ENCODE measurements around the gene NNMT. TPM values are rescaled to one million over a fixed set of nuclear protein-coding genes. Genes with fewer than 3 reads are reported as not detected.

The NNMT gene
- total RNA-seq, 1 experiment from 2014 or later, result not detected

DNA sequence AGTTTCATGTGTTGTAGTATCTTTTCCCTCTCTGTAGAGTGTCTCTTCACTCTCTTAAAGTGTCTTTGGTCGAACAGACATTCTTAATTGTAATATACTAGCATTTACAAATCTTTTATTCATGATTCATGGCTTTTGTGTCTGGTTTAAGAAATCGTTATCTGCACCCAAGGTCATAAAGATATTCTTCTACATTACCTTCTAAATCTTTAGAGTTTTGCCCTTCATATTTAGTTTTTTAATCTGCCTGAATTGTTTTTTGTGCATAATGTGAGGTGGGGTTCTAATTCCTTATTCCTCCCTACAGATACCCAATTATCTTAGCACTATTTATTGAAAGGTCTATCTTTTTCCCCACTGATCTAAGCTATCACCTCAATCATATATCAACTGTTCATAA is 9.0 kb upstream of the NNMT start:
- Histone ChIP-seq H2AFZ (ENCODE audit: low read depth, low read length, poor library complexity, severe bottlenecking) (no peak overlapping the region), H3K4me2 (ENCODE audit: low read length) (no peak overlapping the region), H3K9ac (ENCODE audit: low read length) (no peak overlapping the region), H3K9me3 (ENCODE audit: control insufficient read depth in 1 of 2, insufficient read depth in 1 of 2, low read depth in 1 of 2, low read length in 2 of 2) (no peaks in the 10 kb centered on the region), H3K4me3 (replicated peaks in 1 of 2; ENCODE audit: low read depth in 1 of 2, low read length in 2 of 2) (no peak overlapping the region), H3K27me3 (ENCODE audit: insufficient read depth, low read length) (peaks cover 17% of the 10 kb centered on the region; the same call in 1 of the 2 replicates), H3K9me2 (ENCODE audit: insufficient read depth) (no peaks in the 10 kb centered on the region), H3K79me2 (ENCODE audit: insufficient read depth, low read length) (no peaks in the 10 kb centered on the region), H4K20me1 (ENCODE audit: insufficient read depth) (no peaks in the 10 kb centered on the region), H3K27ac (ENCODE audit: low read depth, low read length) (no peak overlapping the region), H3K4me1 (ENCODE audit: control insufficient read depth in 1 of 2, insufficient read depth in 2 of 2, low read length in 2 of 2) (peaks cover 8 to 11% of the 10 kb centered on the region in 2 experiments), H3K36me3 (ENCODE audit: control insufficient read depth in 1 of 2, insufficient read depth in 2 of 2, low read length in 2 of 2) (no peaks in the 10 kb centered on the region)
- ChIA-PET RAD21 (ENCODE audit: low non-redundant PET in 1 of 2, low total read pairs in 2 of 2, uncharacterized antibody in 2 of 2, unreplicated experiment in 2 of 2) (no interaction called here), POLR2A (no interaction called here), CTCF (no interaction called here)
- DNase-seq (ENCODE audit: low read depth, low spot score) (no peak), ATAC-seq (no peak)
- BruUV-seq (replicated peaks), result no TSS peak
- intact Hi-C loops (cut with micrococcal nuclease), result no loop called here
- TF ChIP-seq FOSL1 (IDR thresholded peaks at IDR 0.05; ENCODE audit: low read depth), result no peak
- no peak for TF ChIP-seq SIN3A (IDR thresholded peaks at IDR 0.05; ENCODE audit: low read depth)
- no peak for TF ChIP-seq EZH2 (IDR thresholded peaks at IDR 0.05)
- no peak for TF ChIP-seq REST (IDR thresholded peaks at IDR 0.05; ENCODE audit: low read depth)
- TF ChIP-seq CTCF (IDR thresholded peaks at IDR 0.05 in 2 of 3, conservative IDR thresholded peaks at IDR 0.05 in 1 of 3; ENCODE audit: borderline replicate concordance in 1 of 3, insufficient read depth in 1 of 3, low read depth in 2 of 3, low read length in 2 of 3), result no peak
- no peak for TF ChIP-seq SRF (IDR thresholded peaks at IDR 0.05; ENCODE audit: low read depth)
- TF ChIP-seq EGR1 (IDR thresholded peaks at IDR 0.05; ENCODE audit: low read depth), result no peak
- TF ChIP-seq, protein P1, sequence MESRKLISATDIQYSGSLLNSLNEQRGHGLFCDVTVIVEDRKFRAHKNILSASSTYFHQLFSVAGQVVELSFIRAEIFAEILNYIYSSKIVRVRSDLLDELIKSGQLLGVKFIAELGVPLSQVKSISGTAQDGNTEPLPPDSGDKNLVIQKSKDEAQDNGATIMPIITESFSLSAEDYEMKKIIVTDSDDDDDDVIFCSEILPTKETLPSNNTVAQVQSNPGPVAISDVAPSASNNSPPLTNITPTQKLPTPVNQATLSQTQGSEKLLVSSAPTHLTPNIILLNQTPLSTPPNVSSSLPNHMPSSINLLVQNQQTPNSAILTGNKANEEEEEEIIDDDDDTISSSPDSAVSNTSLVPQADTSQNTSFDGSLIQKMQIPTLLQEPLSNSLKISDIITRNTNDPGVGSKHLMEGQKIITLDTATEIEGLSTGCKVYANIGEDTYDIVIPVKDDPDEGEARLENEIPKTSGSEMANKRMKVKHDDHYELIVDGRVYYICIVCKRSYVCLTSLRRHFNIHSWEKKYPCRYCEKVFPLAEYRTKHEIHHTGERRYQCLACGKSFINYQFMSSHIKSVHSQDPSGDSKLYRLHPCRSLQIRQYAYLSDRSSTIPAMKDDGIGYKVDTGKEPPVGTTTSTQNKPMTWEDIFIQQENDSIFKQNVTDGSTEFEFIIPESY (IDR thresholded peaks at IDR 0.05; ENCODE audit: extremely low read depth, insufficient replicate concordance, low read length), result no peak
- TF ChIP-seq CBX3 (IDR thresholded peaks at IDR 0.05; ENCODE audit: low read depth), result no peak
- no peak for TF ChIP-seq RAD21 (IDR thresholded peaks at IDR 0.05; ENCODE audit: low read depth)
- no peak for TF ChIP-seq YY1 (IDR thresholded peaks at IDR 0.05; ENCODE audit: extremely low read depth, insufficient replicate concordance, low read depth, low read length)
- TF ChIP-seq EZH2phosphoT487 (IDR thresholded peaks at IDR 0.05; ENCODE audit: borderline replicate concordance), result no peak
- TF ChIP-seq ZNF274 (IDR thresholded peaks at IDR 0.05; ENCODE audit: low read depth, low read length), result no peak
- TF ChIP-seq TCF7L2 (IDR thresholded peaks at IDR 0.05; ENCODE audit: borderline replicate concordance, extremely low read depth, insufficient read depth, insufficient read length), result no peak
- no peak for TF ChIP-seq POLR2AphosphoS5 (IDR thresholded peaks at IDR 0.05; ENCODE audit: low read depth, low read length)
- TF ChIP-seq JUND (IDR thresholded peaks at IDR 0.05), result no peak
- no peak for TF ChIP-seq ZFX (IDR thresholded peaks at IDR 0.05)
- no peak for TF ChIP-seq SP1 (IDR thresholded peaks at IDR 0.05; ENCODE audit: low read depth)

Data from HCT116 (cell line).